Common myeloid progenitor, CD34-positive (primary cell): Measurements from ENCODE around the gene ASTN2.

Source experiments
- CTCF ChIA-PET: fragments of 350-600 bp; sonication (Branson Sonifier 250); formaldehyde crosslinking; loops from one replicate; lab custom pipeline; 2021; ENCODE audit warnings: antibody characterized with exemption; lab: Charles Lee
- POLR2A ChIA-PET: fragments of 350-600 bp; sonication (Branson Sonifier 250); formaldehyde crosslinking; loops from one replicate; lab custom pipeline; 2021; ENCODE audit warnings: antibody characterized with exemption; lab: Charles Lee
- DNase-seq, 3 donors: peaks; one replicate each; pipeline versions ENCODE4 v3.0.0 to v3.0.0-alpha.2; 2013
- H3K27ac ChIP-seq, 2 experiments: 1 replicate in 1 of 2; 2 replicates in 1 of 2; pipeline ENCODE4 v1.7.0; 2013; ENCODE audit warnings: inconsistent platforms in 2 of 2, low read length in 2 of 2, mild to moderate bottlenecking in 2 of 2, low read depth in 1 of 2, moderate library complexity in 1 of 2; ENCODE audit not compliant: severe bottlenecking in 2 of 2, insufficient read depth in 1 of 2, poor library complexity in 1 of 2
- H3K27me3 ChIP-seq, 5 experiments: replicated peaks in 2 of 5; 1 replicate in 3 of 5; 2 replicates in 2 of 5; pipeline versions ENCODE4 v1.6.1 to v1.7.0; 2013; ENCODE audit warnings: low read length in 4 of 5, mild to moderate bottlenecking in 2 of 5, moderate library complexity in 2 of 5, inconsistent platforms in 1 of 5; ENCODE audit not compliant: insufficient read depth in 5 of 5, control insufficient read depth in 4 of 5
- H3K36me3 ChIP-seq, 4 experiments: 1 replicate in 2 of 4; 2 replicates in 2 of 4; pipeline versions ENCODE4 v1.6.1 to v1.7.0; 2013; ENCODE audit warnings: low read length in 3 of 4, control low read depth in 1 of 4, mild to moderate bottlenecking in 1 of 4; ENCODE audit not compliant: control insufficient read depth in 4 of 4, insufficient read depth in 4 of 4
- H3K4me1 ChIP-seq, 4 experiments: 1 replicate in 3 of 4; 2 replicates in 1 of 4; pipeline versions ENCODE4 v1.6.1 to v1.7.1; 2013; ENCODE audit warnings: low read length in 3 of 4, mild to moderate bottlenecking in 3 of 4, control low read depth in 1 of 4, inconsistent platforms in 1 of 4, moderate library complexity in 1 of 4; ENCODE audit not compliant: control insufficient read depth in 4 of 4, insufficient read depth in 4 of 4; ENCODE audit errors: control extremely low read depth in 1 of 4
- H3K4me3 ChIP-seq, 7 experiments: 1 replicate in 4 of 7; 2 replicates in 3 of 7; pipeline versions ENCODE4 v1.5.1 to v1.7.0; 2013; ENCODE audit warnings: mild to moderate bottlenecking in 7 of 7, low read length in 6 of 7, moderate library complexity in 6 of 7, inconsistent platforms in 2 of 7, low read depth in 2 of 7, control low read depth in 1 of 7; ENCODE audit not compliant: insufficient read depth in 4 of 7, control insufficient read depth in 1 of 7; ENCODE audit errors: extremely low read depth in 1 of 7
- H3K9me3 ChIP-seq, 5 experiments: 1 replicate in 4 of 5; 2 replicates in 1 of 5; pipeline versions ENCODE4 v1.6.1 to v1.7.1; 2013; ENCODE audit warnings: low read length in 4 of 5, mild to moderate bottlenecking in 2 of 5, inconsistent platforms in 1 of 5, low read depth in 1 of 5, moderate library complexity in 1 of 5; ENCODE audit not compliant: control insufficient read depth in 4 of 5, insufficient read depth in 2 of 5; ENCODE audit errors: control extremely low read depth in 1 of 5
- WGBS: methylation state at CpG from one replicate; pipeline ENCODE4 v1.1.5; 2013; ENCODE audit not compliant: insufficient coverage; 5-methylcytosine and 5-hydroxymethylcytosine counted together

Gene ASTN2

GRCh38 chr9:116382053-116382452, 1032.8 kb downstream of the ASTN2 start:
- POLR2A ChIA-PET = no interaction called here
- Histone ChIP-seq H3K27ac (no peak overlapping the region), H3K36me3 (no peaks in the 10 kb centered on the region), H3K4me3 (no peak overlapping the region), H3K4me1 (no peaks in the 10 kb centered on the region), H3K9me3 (no peaks in the 10 kb centered on the region), H3K27me3 (peaks cover 0 to 1% (median 0%) of the 10 kb centered on the region in 5 experiments)
- 83% methylated on average over 4 of the region's 4 CpGs for WGBS
- CTCF ChIA-PET = no interaction called here
- DNase-seq = no peak

- H3K36me3 ChIP-seq = no peaks in the 10 kb centered on the region
- H3K27me3 ChIP-seq = peaks cover 0 to 1% (median 0%) of the 10 kb centered on the region in 5 experiments
- H3K9me3 ChIP-seq = no peaks in the 10 kb centered on the region
- POLR2A ChIA-PET = no interaction called here
- DNase-seq = no peak
- no peaks in the 10 kb centered on the region for H3K4me1 ChIP-seq
- no peak overlapping the region for H3K4me3 ChIP-seq
- 93% methylated on average over 2 of the region's 2 CpGs for WGBS
- CTCF ChIA-PET = no interaction called here
- no peak overlapping the region for H3K27ac ChIP-seq
Observed at GRCh38 chr9:116381350-116381749, 1033.5 kb downstream of the ASTN2 start.

GRCh38 chr9:116380496-116380995, 1034.3 kb downstream of the ASTN2 start:
- Histone ChIP-seq H3K27ac (no peak overlapping the region), H3K4me3 (no peak overlapping the region), H3K36me3 (no peaks in the 10 kb centered on the region), H3K4me1 (no peaks in the 10 kb centered on the region), H3K9me3 (no peaks in the 10 kb centered on the region), H3K27me3 (peaks cover 0 to 1% (median 0%) of the 10 kb centered on the region in 5 experiments)
- POLR2A ChIA-PET = no interaction called here
- no peak for DNase-seq
- CTCF ChIA-PET = interaction anchor here (1.3 kb wide), 1 partner anchor 22 kb away, joined by 3 read pairs; no protein-coding TSS in a partner anchor

GRCh38 chr9:116379821-116380220, 1035.0 kb downstream of the ASTN2 start:
- WGBS = 100% methylated on average over 1 of the region's 2 CpGs
- DNase-seq = no peak
- Histone ChIP-seq H3K36me3 (no peaks in the 10 kb centered on the region), H3K4me3 (no peak overlapping the region), H3K4me1 (no peaks in the 10 kb centered on the region), H3K9me3 (no peaks in the 10 kb centered on the region), H3K27ac (no peak overlapping the region), H3K27me3 (peaks cover 0 to 1% (median 0%) of the 10 kb centered on the region in 5 experiments)
- CTCF ChIA-PET = interaction anchor here (1.3 kb wide), 1 partner anchor 22 kb away, joined by 3 read pairs; no protein-coding TSS in a partner anchor
- POLR2A ChIA-PET = no interaction called here

- Histone ChIP-seq H3K27ac (no peak overlapping the region), H3K4me3 (no peak overlapping the region), H3K27me3 (peaks cover 0 to 1% (median 0%) of the 10 kb centered on the region in 5 experiments), H3K4me1 (no peaks in the 10 kb centered on the region), H3K36me3 (no peaks in the 10 kb centered on the region), H3K9me3 (no peaks in the 10 kb centered on the region)
- POLR2A ChIA-PET = no interaction called here
- 100% methylated on average over 2 of the region's 2 CpGs for WGBS
- DNase-seq = no peak
- CTCF ChIA-PET = interaction anchor here (0.9 to 1.3 kb wide), 2 partner anchors 8 to 21 kb away, joined by 3 read pairs; no protein-coding TSS in a partner anchor
Observed at GRCh38 chr9:116378873-116379272, 1036.0 kb downstream of the ASTN2 start.

- WGBS = 100% methylated on average over 4 of the region's 8 CpGs
- no peak overlapping the region for H3K4me3 ChIP-seq
- H3K36me3 ChIP-seq = no peaks in the 10 kb centered on the region
- no peaks in the 10 kb centered on the region for H3K4me1 ChIP-seq
- no peaks in the 10 kb centered on the region for H3K9me3 ChIP-seq
- CTCF ChIA-PET = no interaction called here
- no peak overlapping the region for H3K27ac ChIP-seq
- DNase-seq = no peak
- H3K27me3 ChIP-seq = peaks cover 0 to 1% (median 0%) of the 10 kb centered on the region in 5 experiments
- POLR2A ChIA-PET = no interaction called here
Observed at GRCh38 chr9:116377179-116377798, 1037.6 kb downstream of the ASTN2 start.
